ENCODE measurements around the gene PRAME.

Gene PRAME

GRCh38 chr22:22591348-22592299, 32.6 kb upstream of the PRAME start:
- no peak for TF ChIP-seq CTCF (IDR thresholded peaks at IDR 0.05; ENCODE audit: borderline replicate concordance, control extremely low read depth, extremely low read depth, insufficient read depth, missing control alignments)
- no peak for DNase-seq (ENCODE audit: low spot score)
- in situ Hi-C loops (cut with MboI; ENCODE audit: low sequenced_read_pairs, unreplicated experiment) = loop anchor here (25.0 kb wide), 1 partner anchor 96 kb away; no protein-coding TSS in a partner anchor

GRCh38 chr22:22590136-22590891, 31.2 kb upstream of the PRAME start:
- DNase-seq (ENCODE audit: low spot score) = no peak
- TF ChIP-seq CTCF (IDR thresholded peaks at IDR 0.05; ENCODE audit: borderline replicate concordance, control extremely low read depth, extremely low read depth, insufficient read depth, missing control alignments) = no peak
- in situ Hi-C loops (cut with MboI; ENCODE audit: low sequenced_read_pairs, unreplicated experiment) = loop anchor here (25.0 kb wide), 1 partner anchor 97 kb away; no protein-coding TSS in a partner anchor

- DNase-seq (ENCODE audit: low spot score) = no peak
- in situ Hi-C loops (cut with MboI; ENCODE audit: low sequenced_read_pairs, unreplicated experiment) = loop anchor here (25.0 kb wide), 1 partner anchor 99 kb away; no protein-coding TSS in a partner anchor
- no peak for TF ChIP-seq CTCF (IDR thresholded peaks at IDR 0.05; ENCODE audit: borderline replicate concordance, control extremely low read depth, extremely low read depth, insufficient read depth, missing control alignments)
These were observed 29.6 kb upstream of the PRAME start for GRCh38 chr22:22588485-22589164.

GRCh38 chr22:22587577-22588188, 28.6 kb upstream of the PRAME start:
- DNase-seq (ENCODE audit: low spot score) = no peak
- TF ChIP-seq CTCF (IDR thresholded peaks at IDR 0.05; ENCODE audit: borderline replicate concordance, control extremely low read depth, extremely low read depth, insufficient read depth, missing control alignments) = no peak
- in situ Hi-C loops (cut with MboI; ENCODE audit: low sequenced_read_pairs, unreplicated experiment) = loop anchor here (25.0 kb wide), 1 partner anchor 100 kb away; no protein-coding TSS in a partner anchor

- no peak for TF ChIP-seq CTCF (IDR thresholded peaks at IDR 0.05; ENCODE audit: borderline replicate concordance, control extremely low read depth, extremely low read depth, insufficient read depth, missing control alignments)
These were observed 25.7 kb upstream of the PRAME start for GRCh38 chr22:22584722-22585121.

More at GRCh38 chr22:22584722-22585121, 25.7 kb upstream of the PRAME start:
- in situ Hi-C loops (cut with MboI; ENCODE audit: low sequenced_read_pairs, unreplicated experiment) = loop anchor here (25.0 kb wide), 1 partner anchor 103 kb away; no protein-coding TSS in a partner anchor
- no peak for DNase-seq (ENCODE audit: low spot score)

Data from GM13976 (cell line).